ENCODE measurements around the gene SLC17A3.

The SLC17A3 gene

DNA sequence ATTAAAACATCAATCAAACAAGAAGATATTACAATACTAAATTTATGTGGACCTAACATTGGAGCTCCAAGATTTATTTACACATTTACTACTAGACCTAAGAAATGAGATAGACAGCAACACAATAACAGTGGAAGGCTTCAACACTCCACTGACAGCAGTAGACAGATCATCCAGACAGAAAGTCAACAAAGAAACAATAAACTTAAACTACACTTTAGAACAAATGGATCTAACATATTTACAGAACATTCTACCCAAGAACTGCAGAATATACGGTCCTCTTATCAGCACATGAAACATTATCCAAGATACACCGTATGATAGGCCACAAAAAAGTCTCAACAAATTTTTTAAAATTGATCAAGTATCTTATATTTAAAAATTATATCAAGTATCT, 69.2 kb downstream of the SLC17A3 start:
- TF ChIP-seq TAF1 (IDR thresholded peaks at IDR 0.05; ENCODE audit: borderline replicate concordance, insufficient read depth, low read length) (no peak), SIN3A (IDR thresholded peaks at IDR 0.05; ENCODE audit: borderline replicate concordance, insufficient read depth, low read length) (no peak), POLR2AphosphoS5 (IDR thresholded peaks at IDR 0.05; ENCODE audit: low read depth, low read length) (no peak), FOXP2 (optimal IDR thresholded peaks at IDR 0.05; ENCODE audit: borderline replicate concordance, extremely low read depth, extremely low read length, insufficient read depth) (no peak)
- TF ChIP-seq, protein P1, sequence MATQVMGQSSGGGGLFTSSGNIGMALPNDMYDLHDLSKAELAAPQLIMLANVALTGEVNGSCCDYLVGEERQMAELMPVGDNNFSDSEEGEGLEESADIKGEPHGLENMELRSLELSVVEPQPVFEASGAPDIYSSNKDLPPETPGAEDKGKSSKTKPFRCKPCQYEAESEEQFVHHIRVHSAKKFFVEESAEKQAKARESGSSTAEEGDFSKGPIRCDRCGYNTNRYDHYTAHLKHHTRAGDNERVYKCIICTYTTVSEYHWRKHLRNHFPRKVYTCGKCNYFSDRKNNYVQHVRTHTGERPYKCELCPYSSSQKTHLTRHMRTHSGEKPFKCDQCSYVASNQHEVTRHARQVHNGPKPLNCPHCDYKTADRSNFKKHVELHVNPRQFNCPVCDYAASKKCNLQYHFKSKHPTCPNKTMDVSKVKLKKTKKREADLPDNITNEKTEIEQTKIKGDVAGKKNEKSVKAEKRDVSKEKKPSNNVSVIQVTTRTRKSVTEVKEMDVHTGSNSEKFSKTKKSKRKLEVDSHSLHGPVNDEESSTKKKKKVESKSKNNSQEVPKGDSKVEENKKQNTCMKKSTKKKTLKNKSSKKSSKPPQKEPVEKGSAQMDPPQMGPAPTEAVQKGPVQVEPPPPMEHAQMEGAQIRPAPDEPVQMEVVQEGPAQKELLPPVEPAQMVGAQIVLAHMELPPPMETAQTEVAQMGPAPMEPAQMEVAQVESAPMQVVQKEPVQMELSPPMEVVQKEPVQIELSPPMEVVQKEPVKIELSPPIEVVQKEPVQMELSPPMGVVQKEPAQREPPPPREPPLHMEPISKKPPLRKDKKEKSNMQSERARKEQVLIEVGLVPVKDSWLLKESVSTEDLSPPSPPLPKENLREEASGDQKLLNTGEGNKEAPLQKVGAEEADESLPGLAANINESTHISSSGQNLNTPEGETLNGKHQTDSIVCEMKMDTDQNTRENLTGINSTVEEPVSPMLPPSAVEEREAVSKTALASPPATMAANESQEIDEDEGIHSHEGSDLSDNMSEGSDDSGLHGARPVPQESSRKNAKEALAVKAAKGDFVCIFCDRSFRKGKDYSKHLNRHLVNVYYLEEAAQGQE (IDR thresholded peaks at IDR 0.05; ENCODE audit: insufficient read depth in 1 of 2, low read depth in 2 of 2, low read length in 2 of 2), result no peak

GRCh38 chr6:25801436-25801835, 72.6 kb downstream of the SLC17A3 start:
- TF ChIP-seq TAF1 (IDR thresholded peaks at IDR 0.05; ENCODE audit: borderline replicate concordance, insufficient read depth, low read length), result no peak
- no peak for TF ChIP-seq POLR2AphosphoS5 (IDR thresholded peaks at IDR 0.05; ENCODE audit: low read depth, low read length)
- TF ChIP-seq, protein P1 (IDR thresholded peaks at IDR 0.05; ENCODE audit: insufficient read depth in 1 of 2, low read depth in 2 of 2, low read length in 2 of 2), result no peak
- no peak for TF ChIP-seq SIN3A (IDR thresholded peaks at IDR 0.05; ENCODE audit: borderline replicate concordance, insufficient read depth, low read length)
- no peak for TF ChIP-seq FOXP2 (optimal IDR thresholded peaks at IDR 0.05; ENCODE audit: borderline replicate concordance, extremely low read depth, extremely low read length, insufficient read depth)

Measured in PFSK-1 (cell line).